ENCODE results near the gene ALDOC.

The ALDOC gene

GRCh38 chr17:28530250-28530649 is 46.4 kb downstream of the ALDOC start:
- DNase-seq = no peak

- no peak for DNase-seq
Observed at GRCh38 chr17:28529013-28529400, 47.7 kb downstream of the ALDOC start.

DNA sequence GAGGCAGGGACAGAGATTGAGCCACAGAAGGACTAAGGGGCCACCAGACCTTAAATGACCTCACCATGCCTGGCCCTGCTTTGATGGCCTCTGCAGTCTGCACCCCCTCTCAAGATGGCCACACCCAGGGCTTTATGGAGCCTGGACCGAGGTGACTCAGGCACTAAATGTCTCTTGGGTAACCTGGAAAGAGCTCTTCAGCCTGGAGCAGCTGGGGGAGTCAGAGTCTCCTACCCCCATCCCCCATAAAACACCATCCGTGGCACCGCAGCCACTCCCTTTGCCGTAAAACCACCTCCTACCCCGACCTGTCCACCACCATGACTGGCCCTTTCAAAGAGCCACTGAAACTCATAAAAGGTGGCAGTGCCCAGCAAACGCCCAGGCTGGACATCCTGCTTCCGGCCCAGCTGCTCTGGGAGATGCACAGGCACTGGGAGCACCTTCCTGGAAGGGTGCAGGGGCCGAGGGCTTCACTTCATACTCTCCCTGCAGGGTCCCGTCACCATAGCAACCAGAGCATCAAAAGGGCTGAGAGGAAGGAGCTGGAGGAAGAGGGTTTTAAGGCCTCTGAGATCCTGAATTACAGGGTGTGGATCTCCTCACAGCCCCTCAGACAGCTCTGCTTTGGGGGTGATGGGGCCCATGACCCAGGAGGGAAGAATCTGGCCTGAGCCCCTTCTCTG is 48.2 kb downstream of the ALDOC start:
- DNase-seq = no peak

GRCh38 chr17:28527859-28528258 is 48.8 kb downstream of the ALDOC start:
- DNase-seq = no peak

GRCh38 chr17:28527181-28527681 is 49.5 kb downstream of the ALDOC start:
- no peak for DNase-seq

DNA sequence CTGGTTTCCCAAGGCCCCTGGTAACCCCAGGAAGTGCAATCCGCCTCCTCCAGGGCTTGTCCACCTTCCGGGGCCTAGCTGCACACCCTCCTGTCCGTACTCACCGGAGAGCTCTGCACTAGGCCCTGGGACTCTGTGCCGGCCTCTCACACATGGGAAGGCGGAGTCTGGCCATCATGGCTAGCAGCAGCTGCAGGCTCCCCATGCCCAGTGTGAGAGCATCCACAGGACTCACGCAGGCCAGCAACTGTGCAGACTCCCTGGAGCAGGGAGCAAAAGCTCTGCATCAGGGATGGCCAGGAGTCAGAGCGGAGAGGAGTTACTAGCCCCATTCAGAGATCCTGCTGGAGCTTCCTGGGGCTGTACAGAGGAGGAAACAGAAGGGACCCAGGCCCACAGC is 50.3 kb downstream of the ALDOC start:
- no peak for DNase-seq

GRCh38 chr17:28524476-28525424 is 51.9 kb downstream of the ALDOC start:
- peak; percentile 47 for DNase-seq

- DNase-seq = no peak
Observed at GRCh38 chr17:28523876-28524275, 52.8 kb downstream of the ALDOC start.

DNA sequence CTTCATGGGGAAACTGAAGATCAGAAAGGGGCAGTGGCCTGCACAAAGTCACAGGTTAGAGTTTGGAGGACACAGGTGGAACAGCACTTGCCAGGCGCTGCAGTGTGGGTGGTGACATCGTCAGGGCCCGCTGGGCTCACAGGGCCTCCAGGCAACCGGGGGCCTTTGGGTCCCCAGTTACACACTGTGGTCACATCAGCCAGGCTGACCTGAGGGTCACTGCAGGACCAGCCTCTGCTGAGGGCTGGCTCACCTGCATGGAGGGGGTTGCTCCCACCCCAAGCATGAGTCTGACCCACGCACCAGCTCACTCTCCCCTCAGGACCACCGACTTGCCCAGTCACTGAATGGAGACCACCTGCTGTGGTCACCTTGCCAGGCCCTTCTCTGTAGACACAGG is 53.5 kb downstream of the ALDOC start:
- no peak for DNase-seq
